ENCODE measurements around the gene PROX1. TPM values are rescaled to one million over a fixed set of nuclear protein-coding genes. Genes with fewer than 3 reads are reported as not detected.

Gene PROX1
- total and polyA plus RNA-seq, 2 of the 4 experiments (the other 2 are of a cell fraction) = under 0.01 to 0.02 TPM

GRCh38 chr1:213951876-213952275 lies 35.9 kb upstream of the PROX1 start:
- no peak for ATAC-seq (ENCODE audit: low read depth)
- Histone ChIP-seq H3K36me3 (ENCODE audit: control insufficient read depth, insufficient read depth, low read length) (no peaks in the 10 kb centered on the region), H3K27ac (ENCODE audit: insufficient read depth, low read length) (no peak overlapping the region), H3K9me3 (ENCODE audit: control insufficient read depth, insufficient read depth, low read length) (no peaks in the 10 kb centered on the region), H4K20me1 (ENCODE audit: insufficient read depth, low read length) (no peaks in the 10 kb centered on the region), H2BK20ac (ENCODE audit: low read depth, low read length) (no peak overlapping the region), H3K56ac (ENCODE audit: extremely low read depth, insufficient read depth, low read length) (no peak overlapping the region), H2BK15ac (ENCODE audit: low read depth, low read length) (no peak overlapping the region), H2AK5ac (ENCODE audit: low read depth, low read length) (no peak overlapping the region), H3K14ac (replicated peaks; ENCODE audit: low read depth, low read length) (no peak overlapping the region), H3K4me1 (ENCODE audit: control insufficient read depth, insufficient read depth, low read length) (no peaks in the 10 kb centered on the region), H3K79me1 (ENCODE audit: low read depth in 1 of 2, low read length in 2 of 2) (no peaks in the 10 kb centered on the region), H2BK120ac (ENCODE audit: low read depth, low read length) (no peak overlapping the region), H2BK5ac (ENCODE audit: low read depth, low read length, poor library complexity, severe bottlenecking) (no peak overlapping the region), H3K27me3 (ENCODE audit: control insufficient read depth, insufficient read depth, low read length) (no peaks in the 10 kb centered on the region), H3K18ac (ENCODE audit: low read depth, low read length) (no peak overlapping the region), H4K8ac (ENCODE audit: low read depth in 2 of 2, low read length in 2 of 2) (no peak overlapping the region), H2AK9ac (replicated peaks; ENCODE audit: low read depth, low read length, poor library complexity) (no peak overlapping the region), H3K9ac (ENCODE audit: low read depth, low read length) (no peak overlapping the region), H3K23ac (ENCODE audit: low read depth, low read length) (no peak overlapping the region), H2AFZ (replicated peaks; ENCODE audit: low read length, poor library complexity) (no peak overlapping the region), H3K4me2 (ENCODE audit: low read depth, low read length) (no peak overlapping the region), H4K91ac (ENCODE audit: insufficient read depth, low read depth, low read length) (no peak overlapping the region), H4K5ac (ENCODE audit: low read depth, low read length) (no peak overlapping the region), H3K4ac (ENCODE audit: low read depth, low read length) (no peak overlapping the region), H3K9me1 (ENCODE audit: insufficient read depth, low read length) (no peaks in the 10 kb centered on the region), H3K4me3 (ENCODE audit: insufficient read depth, low read depth, low read length) (no peak overlapping the region)
- in situ Hi-C loops (cut with MboI; ENCODE audit: low sequenced_read_pairs) = no loop called here
- intact Hi-C loops (cut with micrococcal nuclease) = no loop called here
- ChIA-PET CTCF (no interaction called here), POLR2A (ENCODE audit: unreplicated experiment) (no interaction called here)
- BruUV-seq (replicated peaks) = no TSS peak
- DNase-seq = no peak
- dilution Hi-C loops (cut with HindIII; ENCODE audit: low sequenced_read_pairs, unreplicated experiment) = no loop called here
- no CpG with 5 or more reads among the region's 5 CpGs for WGBS, 2 experiments (ENCODE audit: extremely low coverage in 2 of 2, insufficient read length in 1 of 2)
- TF ChIP-seq SMC3 (IDR thresholded peaks at IDR 0.05; ENCODE audit: low read depth, low read length) (no peak), MXI1 (IDR thresholded peaks at IDR 0.05; ENCODE audit: borderline replicate concordance, low read depth, low read length) (no peak), NFE2L2 (IDR thresholded peaks at IDR 0.05; ENCODE audit: low read depth, low read length) (no peak), FOS (IDR thresholded peaks at IDR 0.05; ENCODE audit: low read depth, low read length) (no peak), MAFK (IDR thresholded peaks at IDR 0.05; ENCODE audit: low read depth, low read length) (no peak), RFX5 (IDR thresholded peaks at IDR 0.05; ENCODE audit: low read depth, low read length) (no peak)

Measured in IMR-90 (cell line).